Upper lobe of left lung (tissue), 6 donors: ENCODE results near the gene SLC19A1. TPM values are rescaled to one million over a fixed set of nuclear protein-coding genes. Genes with fewer than 3 reads are reported as not detected.

Experiments
- ATAC-seq, 2 donors: fragments of 200-7000 bp; cut with Tn5 transposase; one replicate each; pipeline ENCODE4 v1.9.1; 2022; ENCODE audit warnings: mild to moderate bottlenecking in 2 of 2, moderate library complexity in 2 of 2; ENCODE audit not compliant: low FRiP score in 2 of 2
- DNase-seq, 2 donors: peaks; one replicate each; pipeline ENCODE4 v3.0.0-alpha.2; 2019 to 2020
- H3K27ac ChIP-seq, 4 donors: fragments of 200-600 bp; sonication (generic); one replicate each; pipeline ENCODE4 v1.5.1; 2016 to 2019
- H3K27me3 ChIP-seq, 4 donors: fragments of 200-600 bp; sonication (generic); one replicate each; pipeline ENCODE4 v1.5.1; 2017 to 2019
- H3K36me3 ChIP-seq, 4 donors: fragments of 200-600 bp; sonication (generic); one replicate each; pipeline ENCODE4 v1.5.1; 2016 to 2019
- H3K4me1 ChIP-seq, 4 donors: fragments of 200-600 bp; sonication (generic); one replicate each; pipeline ENCODE4 v1.5.1; 2018 to 2019
- H3K4me3 ChIP-seq, 4 donors: fragments of 200-600 bp; sonication (generic); one replicate each; pipeline ENCODE4 v1.5.1; 2017 to 2019; ENCODE audit warnings: mild to moderate bottlenecking in 2 of 4, moderate library complexity in 1 of 4
- H3K9me3 ChIP-seq, 4 donors: fragments of 200-600 bp; sonication (generic); one replicate each; pipeline ENCODE4 v1.5.1; 2018 to 2019
- EP300 ChIP-seq, 4 donors: sonication (generic); formaldehyde crosslinking; IDR thresholded peaks; one replicate each; pipeline ENCODE4 v1.5.1; 2017; ENCODE audit warnings: antibody characterized with exemption in 4 of 4, control low read depth in 2 of 4
- POLR2A ChIP-seq, 4 donors: fragments of 450-650 bp; IDR thresholded peaks; one replicate each; pipeline ENCODE4 v1.5.1; 2016 to 2017; ENCODE audit warnings: antibody characterized with exemption in 4 of 4, mild to moderate bottlenecking in 2 of 4
- POLR2AphosphoS5 ChIP-seq, 2 donors: sonication (generic); formaldehyde crosslinking; IDR thresholded peaks; one replicate each; pipeline ENCODE4 v1.5.1; 2017; ENCODE audit warnings: antibody characterized with exemption in 2 of 2
- WGBS, 2 donors: methylation state at CpG; one replicate each; pipeline ENCODE4 v1.1.5; 2017 to 2018; 5-methylcytosine and 5-hydroxymethylcytosine counted together
- total RNA-seq, 6 donors: library from RNA; depleted of rRNA in 4 of 6; stranded (reverse); fragments of >200 nt in 4 of 6; gene quantifications; one replicate each; pipeline versions ENCODE4 v1.1.0 to v1.2.1, GENCODE V29; 2016 to 2021
- TF ChIP-seq, protein P1 (sequence below), 6 experiments: fragments of 450-650 bp in 4 of 6; fragments of 200-600 bp in 2 of 6; sonication (generic) in 2 of 6; IDR thresholded peaks; one replicate each; pipeline ENCODE4 v1.5.1; 2016 to 2019; ENCODE audit warnings: antibody characterized with exemption in 6 of 6
- donor health status: DM: no; HTN: no; CAD: no; lungs with moderate emphysema.
- donor health status: DM: no; HTN: yes; CAD: no; lungs with severe emphysema.

The SLC19A1 gene
- total RNA-seq, 6 donors from 2014 or later, result 36.4 to 75.6 (median 49.9) TPM

DNA sequence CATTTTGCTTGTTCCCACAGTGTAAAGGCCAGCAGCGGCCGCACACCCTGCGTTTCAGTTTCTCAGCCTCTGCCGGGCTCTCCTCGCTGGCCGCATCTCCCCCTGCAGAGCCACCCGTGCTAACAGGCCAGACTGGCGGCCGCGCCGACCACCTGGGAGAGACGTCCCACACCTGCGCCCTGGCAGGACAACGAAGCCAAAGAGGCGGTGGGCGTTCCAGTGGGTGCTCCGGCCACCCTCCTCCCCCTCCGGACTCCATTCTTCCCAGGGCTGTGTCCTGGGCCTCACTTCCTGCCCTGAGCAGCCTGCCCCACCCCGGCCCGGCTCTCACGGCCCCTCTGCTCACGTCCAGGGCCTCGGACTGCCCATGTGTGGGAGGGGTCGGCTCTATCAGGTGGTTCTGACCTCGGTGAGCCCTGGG is 31.9 kb upstream of the SLC19A1 start:
- Histone ChIP-seq H3K9me3 (no peaks in the 10 kb centered on the region), H3K4me1 (peaks cover 0 to 10% (median 3%) of the 10 kb centered on the region in 4 donors), H3K27ac (peak overlapping the region in 1 of 4 donors; percentile 27), H3K36me3 (no peaks in the 10 kb centered on the region), H3K4me3 (no peak overlapping the region), H3K27me3 (no peaks in the 10 kb centered on the region)
- WGBS, 2 donors, result 65 to 67% methylated on average over 23 to 25 of the region's 25 CpGs
- peak in 1 of 2 donors; percentile 78 for DNase-seq
- no peak for ATAC-seq
- TF ChIP-seq POLR2A (IDR thresholded peaks at IDR 0.05), result no peak
- TF ChIP-seq POLR2AphosphoS5 (IDR thresholded peaks at IDR 0.05), result no peak
- TF ChIP-seq, protein P1, sequence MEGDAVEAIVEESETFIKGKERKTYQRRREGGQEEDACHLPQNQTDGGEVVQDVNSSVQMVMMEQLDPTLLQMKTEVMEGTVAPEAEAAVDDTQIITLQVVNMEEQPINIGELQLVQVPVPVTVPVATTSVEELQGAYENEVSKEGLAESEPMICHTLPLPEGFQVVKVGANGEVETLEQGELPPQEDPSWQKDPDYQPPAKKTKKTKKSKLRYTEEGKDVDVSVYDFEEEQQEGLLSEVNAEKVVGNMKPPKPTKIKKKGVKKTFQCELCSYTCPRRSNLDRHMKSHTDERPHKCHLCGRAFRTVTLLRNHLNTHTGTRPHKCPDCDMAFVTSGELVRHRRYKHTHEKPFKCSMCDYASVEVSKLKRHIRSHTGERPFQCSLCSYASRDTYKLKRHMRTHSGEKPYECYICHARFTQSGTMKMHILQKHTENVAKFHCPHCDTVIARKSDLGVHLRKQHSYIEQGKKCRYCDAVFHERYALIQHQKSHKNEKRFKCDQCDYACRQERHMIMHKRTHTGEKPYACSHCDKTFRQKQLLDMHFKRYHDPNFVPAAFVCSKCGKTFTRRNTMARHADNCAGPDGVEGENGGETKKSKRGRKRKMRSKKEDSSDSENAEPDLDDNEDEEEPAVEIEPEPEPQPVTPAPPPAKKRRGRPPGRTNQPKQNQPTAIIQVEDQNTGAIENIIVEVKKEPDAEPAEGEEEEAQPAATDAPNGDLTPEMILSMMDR (IDR thresholded peaks at IDR 0.05), result no peak
- TF ChIP-seq EP300 (IDR thresholded peaks at IDR 0.05), result no peak

DNA sequence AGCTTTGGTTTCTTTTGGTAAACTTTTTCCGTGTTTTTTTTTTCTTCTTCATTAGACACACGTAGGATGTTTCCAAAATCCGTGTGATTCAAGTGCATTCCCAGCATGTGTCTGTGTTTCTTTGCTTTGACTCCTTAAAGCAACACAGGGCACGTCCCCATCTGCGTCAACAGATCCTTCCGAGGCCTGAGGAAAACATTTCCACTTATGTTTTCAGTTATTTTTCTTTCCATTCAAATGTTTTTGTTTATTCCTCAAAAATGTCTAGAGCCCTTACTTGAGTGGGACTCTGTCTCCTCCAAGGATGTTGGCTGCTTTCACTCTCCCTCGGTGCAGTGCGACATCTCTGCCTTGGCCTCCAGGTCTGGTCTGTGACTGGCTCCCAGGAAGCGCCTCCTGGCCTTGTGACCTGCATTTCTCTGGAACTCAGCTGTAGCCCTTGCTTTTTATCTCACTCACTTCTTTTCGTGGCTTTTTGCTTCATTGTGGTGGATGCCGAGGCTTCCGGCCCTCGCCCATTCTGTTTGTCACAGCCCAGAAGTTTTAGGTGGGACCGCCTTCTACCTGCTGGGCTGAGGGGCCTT is 31.3 kb upstream of the SLC19A1 start:
- ATAC-seq (no peak), DNase-seq (no peak)
- no peak overlapping the region for H3K4me3 ChIP-seq
- H3K27ac ChIP-seq, result peak overlapping the region in 1 of 4 donors; percentile 27
- H3K4me1 ChIP-seq, result peaks cover 0 to 5% (median 0%) of the 10 kb centered on the region in 4 donors
- H3K36me3 ChIP-seq, result no peaks in the 10 kb centered on the region
- no peaks in the 10 kb centered on the region for H3K9me3 ChIP-seq
- WGBS, 2 donors, result 70 to 71% methylated on average over 14 of the region's 14 CpGs
- TF ChIP-seq, protein P1 (IDR thresholded peaks at IDR 0.05), result no peak
- TF ChIP-seq EP300 (IDR thresholded peaks at IDR 0.05), result no peak
- no peak for TF ChIP-seq POLR2AphosphoS5 (IDR thresholded peaks at IDR 0.05)
- TF ChIP-seq POLR2A (IDR thresholded peaks at IDR 0.05), result no peak
- H3K27me3 ChIP-seq, result no peaks in the 10 kb centered on the region

DNA sequence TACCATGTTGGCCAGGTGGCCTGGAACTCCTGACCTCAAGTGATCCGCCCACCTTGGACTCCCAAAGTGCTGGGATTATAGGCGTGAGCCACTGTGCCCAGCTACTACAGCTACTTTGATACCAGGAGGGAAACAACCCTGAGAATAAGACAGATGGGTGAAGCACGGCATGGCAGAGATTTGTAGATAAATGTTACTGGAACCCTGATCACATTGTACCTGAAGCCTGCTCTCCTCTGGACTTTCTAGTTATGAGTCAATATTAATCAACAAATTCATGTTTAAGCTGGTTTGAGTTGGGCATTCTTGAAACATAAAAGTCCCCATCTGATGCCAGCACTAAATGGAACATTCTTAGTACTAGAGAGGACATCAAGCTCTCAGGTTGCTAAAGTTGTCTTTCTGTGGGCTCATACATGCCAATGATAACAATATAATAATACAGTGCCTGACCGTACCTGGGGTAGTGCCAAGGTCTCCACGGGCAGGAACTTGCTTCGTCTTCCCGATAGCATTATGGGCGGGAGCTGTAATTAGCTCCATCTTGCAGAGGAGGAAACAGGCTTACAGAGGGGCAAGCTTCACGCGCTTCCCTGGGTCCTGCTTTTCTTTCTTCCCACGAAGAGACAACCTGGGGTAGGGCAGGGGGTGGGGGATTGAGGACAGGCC is 30.7 kb upstream of the SLC19A1 start:
- H3K9me3 ChIP-seq, result no peaks in the 10 kb centered on the region
- no peak overlapping the region for H3K4me3 ChIP-seq
- ATAC-seq, result no peak
- no peak overlapping the region for H3K27ac ChIP-seq
- 69 to 70% methylated on average over 11 of the region's 11 CpGs for WGBS, 2 donors
- no peaks in the 10 kb centered on the region for H3K4me1 ChIP-seq
- H3K27me3 ChIP-seq, result no peaks in the 10 kb centered on the region
- no peak for DNase-seq
- TF ChIP-seq POLR2AphosphoS5 (IDR thresholded peaks at IDR 0.05) (no peak), POLR2A (IDR thresholded peaks at IDR 0.05) (no peak), EP300 (IDR thresholded peaks at IDR 0.05) (no peak)
- TF ChIP-seq, protein P1 (IDR thresholded peaks at IDR 0.05), result no peak
- no peaks in the 10 kb centered on the region for H3K36me3 ChIP-seq

DNA sequence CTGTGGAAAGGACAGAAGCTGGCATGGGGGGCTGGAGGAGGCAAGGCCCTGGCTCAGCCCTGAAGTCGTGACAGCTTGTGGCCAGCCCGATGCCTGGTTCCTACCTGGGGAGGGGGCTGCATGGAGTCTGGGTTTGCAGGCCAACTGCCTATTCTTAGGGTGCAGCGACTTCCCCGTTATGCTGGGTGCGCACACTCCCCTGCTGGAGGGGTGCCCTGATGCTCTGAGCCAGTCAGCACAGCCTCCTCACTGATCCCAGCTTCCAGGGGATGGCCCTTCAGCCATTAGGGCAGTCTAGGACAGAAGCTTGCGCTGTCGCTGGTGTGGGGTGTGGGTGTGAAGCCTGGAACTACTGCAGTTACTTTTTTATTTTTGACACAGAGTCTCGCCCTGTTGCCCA is 30.0 kb upstream of the SLC19A1 start:
- Histone ChIP-seq H3K4me3 (no peak overlapping the region), H3K36me3 (no peaks in the 10 kb centered on the region), H3K27me3 (no peaks in the 10 kb centered on the region), H3K27ac (no peak overlapping the region), H3K4me1 (no peaks in the 10 kb centered on the region), H3K9me3 (no peaks in the 10 kb centered on the region)
- WGBS, 2 donors, result 88 to 90% methylated on average over 1 to 8 of the region's 8 CpGs
- DNase-seq, result no peak
- TF ChIP-seq POLR2A (IDR thresholded peaks at IDR 0.05), result no peak
- TF ChIP-seq, protein P1 (IDR thresholded peaks at IDR 0.05), result no peak
- TF ChIP-seq EP300 (IDR thresholded peaks at IDR 0.05), result no peak
- no peak for TF ChIP-seq POLR2AphosphoS5 (IDR thresholded peaks at IDR 0.05)
- ATAC-seq, result no peak
